G401.6 (cell line): Measurements from ENCODE around the gene FAM89A.
"Not testable (repeated sequence)": the region's sequence is repeated elsewhere in the genome, so short reads cannot be mapped to it uniquely, and the experiment has no call there.

Experiments used
- FAIRE-seq: peaks from 2 replicates; lab custom pipeline; 2012; peaks lifted over from hg19 to GRCh38; lab: Jason Lieb, UNC

The FAM89A gene

DNA sequence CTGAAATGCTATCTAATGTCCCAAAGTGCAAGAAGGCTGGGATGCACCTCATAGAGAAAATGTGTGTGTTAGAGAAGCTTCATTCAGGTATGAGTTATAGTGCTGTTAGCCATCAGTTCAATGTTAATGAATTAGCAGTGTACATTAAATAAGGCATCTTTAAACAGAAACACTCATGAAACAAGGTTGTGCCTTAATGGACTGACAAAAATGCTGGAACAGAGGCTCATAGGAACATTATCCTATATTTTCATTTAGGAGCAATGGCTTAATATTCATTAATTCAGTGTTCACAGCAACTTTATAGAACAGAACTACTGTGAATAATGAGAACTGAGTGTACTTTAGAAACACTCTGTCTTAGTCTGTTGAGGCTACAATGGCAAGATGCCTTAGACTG is 15.2 kb upstream of the FAM89A start:
- no peak for FAIRE-seq

GRCh38 chr1:231053493-231054162 is 13.6 kb upstream of the FAM89A start:
- no peak for FAIRE-seq

- no peak for FAIRE-seq
Observed at GRCh38 chr1:231052777-231053176, 12.7 kb upstream of the FAM89A start.

GRCh38 chr1:231050932-231051331 is 10.9 kb upstream of the FAM89A start:
- FAIRE-seq: not testable (repeated sequence)

DNA sequence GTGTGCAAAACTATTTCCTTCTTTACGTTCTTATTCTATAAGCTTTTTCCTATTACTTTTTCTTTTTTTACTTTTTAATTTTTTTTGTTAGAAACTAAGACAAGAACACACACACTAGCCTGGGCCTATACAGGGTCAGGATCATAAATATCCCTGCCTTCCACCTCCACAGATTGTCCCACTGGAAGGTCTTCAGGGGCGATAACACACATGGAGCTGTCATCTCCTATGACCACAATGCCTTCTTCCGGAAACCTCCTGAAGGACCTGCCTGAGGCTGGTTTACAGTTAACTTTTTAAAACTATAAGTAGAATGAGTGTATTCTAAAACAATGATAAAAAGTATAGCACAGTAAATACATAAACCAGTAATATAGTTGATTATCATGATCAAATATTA is 10.3 kb upstream of the FAM89A start:
- FAIRE-seq: no peak

DNA sequence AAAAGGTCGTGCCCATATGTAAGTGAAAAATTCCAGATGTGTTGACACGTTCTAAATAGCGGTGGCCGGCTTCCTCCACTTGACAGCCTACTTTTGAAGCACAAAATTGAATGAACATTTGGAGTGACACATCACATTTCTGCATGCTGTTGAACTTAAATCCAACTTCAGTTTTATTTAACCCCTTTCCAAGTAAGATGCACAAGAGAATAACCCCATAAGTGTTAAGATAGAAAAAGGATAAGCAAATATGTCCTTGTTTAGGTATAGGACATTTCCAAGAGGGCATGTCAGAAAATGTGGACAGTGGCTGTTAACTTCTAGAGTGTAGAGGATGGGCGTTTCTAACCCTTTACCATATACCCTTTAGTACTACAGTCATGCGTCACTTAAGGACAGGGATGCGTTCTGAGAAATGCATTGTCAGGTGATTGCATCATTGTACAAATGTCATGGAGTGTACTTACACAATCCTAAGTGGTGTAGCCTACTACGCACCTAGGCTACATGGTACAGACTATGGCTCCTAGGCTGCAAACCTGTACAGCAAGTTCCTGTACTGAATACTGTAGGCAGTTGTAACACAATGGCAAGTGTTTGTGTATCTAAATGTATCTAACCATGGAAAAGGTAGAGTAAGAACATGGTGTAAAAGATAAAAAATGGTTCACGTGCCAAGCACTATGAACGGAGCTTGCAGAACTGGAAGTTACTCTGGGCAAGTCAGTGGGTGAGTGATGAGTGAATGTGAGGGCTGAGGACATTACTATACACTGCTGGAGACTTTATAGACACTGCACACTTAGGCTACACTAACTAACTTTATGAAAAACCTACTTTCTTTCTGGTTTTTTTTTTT is 9.3 kb upstream of the FAM89A start:
- FAIRE-seq: no peak

- FAIRE-seq: not testable (repeated sequence)
Observed at GRCh38 chr1:231048419-231048818, 8.4 kb upstream of the FAM89A start.

- FAIRE-seq: not testable (repeated sequence)
Observed at GRCh38 chr1:231047529-231047928, 7.5 kb upstream of the FAM89A start.

GRCh38 chr1:231046730-231047395 is 6.8 kb upstream of the FAM89A start:
- FAIRE-seq: no peak

GRCh38 chr1:231045921-231046729 is 6.1 kb upstream of the FAM89A start:
- FAIRE-seq: not testable (repeated sequence)

DNA sequence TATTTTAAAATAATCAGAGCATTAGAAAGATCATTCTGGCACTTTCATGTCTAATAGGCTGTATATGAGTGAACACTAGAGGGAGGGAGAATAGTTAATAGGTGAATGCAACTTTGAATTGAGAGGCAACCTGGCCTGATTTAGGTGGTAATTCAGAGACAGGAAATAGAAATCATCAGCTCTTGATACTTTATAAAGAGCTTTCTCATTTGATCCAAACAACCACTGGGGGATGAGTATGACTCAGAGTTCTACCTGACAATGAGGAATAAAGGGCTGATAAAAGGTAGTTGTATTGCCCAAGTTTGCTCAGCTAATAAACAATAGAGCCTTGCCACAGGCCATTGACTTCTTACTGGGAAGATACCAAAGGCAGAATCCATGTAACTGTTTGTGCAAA is 5.2 kb upstream of the FAM89A start:
- no peak for FAIRE-seq

DNA sequence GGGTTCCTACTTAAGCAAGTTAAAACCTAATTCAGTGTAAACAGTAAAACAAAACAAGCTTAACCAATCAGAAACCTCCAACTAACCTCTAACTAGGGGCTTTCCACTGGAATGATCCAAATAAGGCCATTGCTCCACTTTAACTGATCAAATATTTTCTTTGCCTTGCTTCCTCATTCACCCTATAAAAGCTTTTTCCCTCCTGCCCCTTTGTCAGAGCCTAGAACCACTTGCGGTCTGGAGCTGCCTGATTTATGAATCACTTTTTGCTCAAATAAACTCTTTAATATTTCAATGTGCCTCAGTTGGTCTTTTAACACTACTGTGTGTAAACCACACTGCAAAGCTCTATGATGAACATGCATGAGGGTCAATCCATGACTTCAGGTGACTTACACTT is 4.5 kb upstream of the FAM89A start:
- FAIRE-seq: no peak

GRCh38 chr1:231041719-231042261 is 1.7 kb upstream of the FAM89A start:
- FAIRE-seq: no peak

- no peak for FAIRE-seq
Observed at GRCh38 chr1:231040800-231041718, 1.0 kb upstream of the FAM89A start.

DNA sequence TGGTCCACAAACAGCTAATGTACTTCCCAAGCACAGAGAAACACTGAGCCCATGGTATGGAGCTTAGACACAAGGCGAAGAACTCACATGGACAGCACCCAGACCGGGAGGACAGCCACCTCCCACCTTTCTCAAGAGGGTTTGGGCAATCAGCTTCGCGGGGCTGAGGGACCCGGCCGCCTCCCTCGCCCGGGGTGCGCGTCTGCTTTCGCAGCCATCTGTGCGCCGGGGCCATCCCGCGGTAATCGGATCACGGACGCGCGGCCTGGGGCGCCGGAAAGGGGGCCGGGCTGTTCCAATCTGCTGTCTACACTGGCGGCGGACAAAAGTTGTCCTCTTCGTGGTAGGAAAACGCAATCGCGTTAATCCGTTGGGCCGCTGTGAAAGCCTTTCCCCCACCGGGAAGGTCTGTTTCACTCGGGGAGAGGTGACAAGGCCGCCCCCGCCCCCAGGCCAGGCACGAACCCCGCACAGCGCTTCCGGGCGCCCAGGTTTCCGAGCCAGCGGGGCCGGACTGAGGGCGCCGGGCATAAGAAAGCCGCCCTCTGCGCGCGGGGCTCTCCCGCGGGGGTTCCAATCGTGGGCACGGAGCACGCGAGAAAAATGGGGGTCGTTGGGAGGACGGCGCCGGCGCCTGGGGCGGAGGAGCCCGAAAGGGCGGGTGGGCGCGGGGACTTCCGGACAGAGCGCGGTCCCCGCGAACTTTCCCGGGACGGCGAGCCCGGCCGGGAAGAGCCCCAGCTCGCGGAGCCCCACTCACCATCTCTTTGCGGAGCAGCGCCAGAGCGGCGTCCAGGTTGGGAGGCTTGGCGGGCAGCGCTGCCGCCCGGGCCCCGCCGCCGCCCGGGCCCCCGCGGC is 664 bp downstream of the FAM89A start:
- no peak for FAIRE-seq

- no peak for FAIRE-seq
Observed at GRCh38 chr1:231037585-231038517, 2.2 kb downstream of the FAM89A start.

DNA sequence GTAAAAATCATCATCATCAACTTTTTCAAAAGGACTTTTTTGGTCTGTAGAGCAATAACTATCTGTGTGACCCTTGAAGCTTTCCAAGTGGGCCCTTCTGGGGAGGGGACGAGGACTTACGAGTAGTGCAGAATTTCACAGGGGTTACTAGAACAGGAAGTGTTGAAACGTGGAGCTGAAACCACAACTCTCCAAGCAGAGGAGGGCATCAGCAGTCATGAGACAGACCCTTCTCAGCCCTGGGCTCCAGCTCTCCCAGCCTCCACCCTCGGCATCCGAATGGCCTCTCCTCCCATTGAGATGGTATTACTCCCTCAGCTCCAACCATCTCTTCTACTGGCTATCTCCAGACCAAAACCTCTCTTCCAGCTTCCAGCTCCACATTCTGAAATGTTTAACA is 3.6 kb downstream of the FAM89A start:
- FAIRE-seq: no peak

DNA sequence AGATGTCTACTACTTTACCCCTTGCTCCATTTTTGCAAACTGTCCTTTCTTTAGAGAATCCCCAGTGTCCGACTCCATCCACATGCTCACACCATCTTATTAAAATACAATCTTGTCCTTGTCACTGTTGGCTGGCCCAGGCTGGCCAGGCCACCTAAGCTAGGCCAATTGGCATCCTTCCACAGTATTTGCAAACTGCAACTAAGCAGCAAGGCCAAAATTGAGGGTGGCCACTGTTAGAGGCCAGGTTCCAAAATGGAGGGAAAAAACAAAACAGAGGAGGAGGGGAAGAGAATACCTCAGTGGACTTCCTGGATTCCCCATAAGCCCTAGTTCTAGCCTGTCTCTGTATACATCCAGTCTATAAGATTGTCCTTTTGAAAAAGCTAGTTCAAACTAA is 4.3 kb downstream of the FAM89A start:
- no peak for FAIRE-seq

- FAIRE-seq: no peak
Observed at GRCh38 chr1:231032963-231033362, 7.1 kb downstream of the FAM89A start.
